Measurements from ENCODE around the gene C22orf42.

- TF ChIP-seq CTCF (IDR thresholded peaks at IDR 0.05 in 4 of 5, conservative IDR thresholded peaks at IDR 0.05 in 1 of 5) (no peak), POLR2A (IDR thresholded peaks at IDR 0.05) (no peak)
Observed at GRCh38 chr22:32158712-32159533, at the start of gene C22orf42.
